MM.1S (cell line): ENCODE results near the gene TENT5C.

ENCODE experiments used
- DNase-seq: peaks from one replicate; pipeline ENCODE4 v3.0.0-alpha.2; 2015
- H2AFZ ChIP-seq: fragments of 300-600 bp; sonication (generic); 2 replicates; pipeline ENCODE4 v1.6.0; 2016; ENCODE audit warnings: antibody characterized with exemption, low read length
- H3F3A ChIP-seq: fragments of 300-600 bp; sonication (generic); 2 replicates; pipeline ENCODE4 v1.6.1; 2016; ENCODE audit warnings: mild to moderate bottlenecking, antibody characterized with exemption, low read length, moderate library complexity, mixed read lengths; ENCODE audit not compliant: insufficient read depth
- H3K27ac ChIP-seq: fragments of 300-600 bp; sonication (generic); 2 replicates; pipeline ENCODE4 v1.5.1; 2016; ENCODE audit warnings: mild to moderate bottlenecking, low read length
- H3K27me3 ChIP-seq: fragments of 300-600 bp; sonication (generic); replicated peaks from 2 replicates; pipeline ENCODE4 v1.6.0; 2016; ENCODE audit warnings: low read length; ENCODE audit not compliant: insufficient read depth
- H3K36me3 ChIP-seq: fragments of 300-600 bp; sonication (generic); replicated peaks from 2 replicates; pipeline ENCODE4 v1.6.1; 2016; ENCODE audit warnings: mild to moderate bottlenecking, low read length, mixed read lengths; ENCODE audit not compliant: insufficient read depth
- H3K4me1 ChIP-seq: fragments of 300-600 bp; sonication (generic); 2 replicates; pipeline ENCODE4 v1.6.1; 2016; ENCODE audit warnings: low read length, mixed read lengths
- H3K4me2 ChIP-seq: fragments of 300-600 bp; sonication (generic); 2 replicates; pipeline ENCODE4 v1.6.0; 2016; ENCODE audit warnings: low read depth, low read length
- H3K4me3 ChIP-seq: fragments of 300-600 bp; sonication (generic); 2 replicates; pipeline ENCODE4 v1.5.1; 2016; ENCODE audit warnings: low read length, mixed read lengths
- H3K79me2 ChIP-seq: fragments of 300-600 bp; sonication (generic); 2 replicates; pipeline ENCODE4 v1.6.1; 2016; ENCODE audit warnings: mixed run types, low read length, mixed read lengths
- H3K9ac ChIP-seq: fragments of 300-600 bp; sonication (generic); 2 replicates; pipeline ENCODE4 v1.6.1; 2016; ENCODE audit warnings: low read length, mixed read lengths
- H3K9me2 ChIP-seq: fragments of 300-600 bp; sonication (generic); replicated peaks from 2 replicates; pipeline ENCODE4 v1.6.1; 2016; ENCODE audit warnings: mild to moderate bottlenecking, low read length, mixed read lengths; ENCODE audit not compliant: insufficient read depth
- H3K9me3 ChIP-seq: fragments of 300-600 bp; sonication (generic); replicated peaks from 2 replicates; pipeline ENCODE4 v1.6.1; 2016; ENCODE audit warnings: mild to moderate bottlenecking, low read length, mixed read lengths; ENCODE audit not compliant: insufficient read depth
- H4K20me1 ChIP-seq: fragments of 300-600 bp; sonication (generic); 2 replicates; pipeline ENCODE4 v1.6.1; 2016; ENCODE audit warnings: mild to moderate bottlenecking, low read length, moderate library complexity, mixed read lengths; ENCODE audit not compliant: insufficient read depth
- CTCF ChIP-seq: fragments of 300-600 bp; sonication (generic); IDR thresholded peaks from 2 replicates; pipeline ENCODE4 v1.5.1; 2016; ENCODE audit warnings: antibody characterized with exemption, low read length, mixed read lengths
- EZH2 ChIP-seq: fragments of 300-600 bp; sonication (generic); optimal IDR thresholded peaks from 2 replicates; pipeline ENCODE3; 2017; ENCODE audit warnings: low read depth, mild to moderate bottlenecking, antibody characterized with exemption, low read length, mixed read lengths
- EZH2phosphoT487 ChIP-seq: fragments of 300-600 bp; sonication (generic); IDR thresholded peaks from 2 replicates; pipeline ENCODE4 v1.6.1; 2018; ENCODE audit warnings: antibody characterized with exemption, low read length

Gene TENT5C

DNA sequence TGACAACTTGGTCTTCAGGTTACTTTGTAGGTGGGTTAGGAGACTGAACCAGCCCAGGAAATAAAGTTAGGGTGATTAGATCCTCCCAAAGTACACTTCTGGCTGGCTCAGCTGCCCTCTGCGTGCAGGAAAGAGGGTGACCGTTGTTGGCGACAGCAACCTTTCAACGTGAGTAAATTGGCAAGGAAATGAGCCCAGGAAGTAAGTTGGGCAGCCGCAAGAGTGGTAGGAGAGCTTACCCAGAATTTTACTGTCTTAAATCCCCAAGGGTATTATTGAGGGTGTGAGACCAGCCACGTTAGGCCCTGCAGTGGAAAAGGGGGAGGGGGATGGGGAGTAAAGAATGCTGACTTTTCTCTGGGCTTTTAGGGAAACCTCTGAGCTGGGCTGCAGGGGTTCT is 1.6 kb downstream of the TENT5C start:
- H3K9ac ChIP-seq: peak overlapping the region; percentile 100
- H4K20me1 ChIP-seq: peaks cover 1% of the 10 kb centered on the region; the same call in 1 of the 2 replicates
- TF ChIP-seq EZH2: no peak
- no peak for TF ChIP-seq EZH2phosphoT487
- TF ChIP-seq CTCF: no peak
- H2AFZ ChIP-seq: no peak overlapping the region
- peak overlapping the region; percentile 96; the same call in 1 of the 2 replicates for H3K4me2 ChIP-seq
- H3K4me1 ChIP-seq: peaks cover 6% of the 10 kb centered on the region; the same call in 1 of the 2 replicates
- peak overlapping the region; percentile 100 for H3K27ac ChIP-seq
- H3K36me3 ChIP-seq: peaks cover 18% of the 10 kb centered on the region
- no peaks in the 10 kb centered on the region for H3K27me3 ChIP-seq
- H3K79me2 ChIP-seq: peaks cover 84% of the 10 kb centered on the region
- H3F3A ChIP-seq: peaks cover 64% of the 10 kb centered on the region
- peak; percentile 48 for DNase-seq
- H3K4me3 ChIP-seq: peak overlapping the region; percentile 94
- H3K9me2 ChIP-seq: no peaks in the 10 kb centered on the region
- H3K9me3 ChIP-seq: no peaks in the 10 kb centered on the region

DNA sequence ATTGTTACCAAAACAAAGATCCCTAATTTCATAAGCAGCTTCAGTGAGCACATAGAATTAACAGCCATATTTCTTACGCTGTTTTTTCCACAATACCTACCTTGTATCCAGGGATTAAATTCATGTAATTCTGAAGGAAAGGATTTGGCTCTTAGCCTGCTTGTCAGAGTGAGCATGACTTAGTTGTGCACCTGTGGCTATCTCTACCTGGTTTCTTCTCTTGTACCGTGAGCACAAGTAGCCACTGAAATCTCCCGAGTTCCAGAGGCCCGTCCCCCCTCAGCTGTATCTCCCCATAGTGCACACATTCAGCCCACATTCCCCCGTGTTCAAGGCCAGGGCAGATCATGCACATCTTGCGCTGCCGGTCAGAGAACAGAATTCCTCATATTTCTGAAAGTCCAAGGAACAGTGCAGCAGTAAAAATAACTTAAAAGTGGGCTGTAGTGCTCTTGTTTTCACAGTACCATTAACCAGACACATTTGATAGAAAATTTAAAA is 2.3 kb downstream of the TENT5C start:
- peaks cover 18% of the 10 kb centered on the region for H3K36me3 ChIP-seq
- peaks cover 6% of the 10 kb centered on the region; the same call in 1 of the 2 replicates for H3K4me1 ChIP-seq
- no peaks in the 10 kb centered on the region for H3K9me3 ChIP-seq
- peaks cover 91% of the 10 kb centered on the region for H3K79me2 ChIP-seq
- peak overlapping the region; percentile 96 for H3K4me2 ChIP-seq
- peak; percentile 35 for DNase-seq
- H4K20me1 ChIP-seq: peaks cover 2% of the 10 kb centered on the region; the same call in 1 of the 2 replicates
- TF ChIP-seq CTCF (no peak), EZH2 (no peak), EZH2phosphoT487 (no peak)
- H3K4me3 ChIP-seq: peak overlapping the region; percentile 94
- peak overlapping the region; percentile 100 for H3K27ac ChIP-seq
- H3F3A ChIP-seq: peaks cover 71% of the 10 kb centered on the region
- no peaks in the 10 kb centered on the region for H3K27me3 ChIP-seq
- no peak overlapping the region for H2AFZ ChIP-seq
- peak overlapping the region; percentile 100 for H3K9ac ChIP-seq
- no peaks in the 10 kb centered on the region for H3K9me2 ChIP-seq

- H3K4me3 ChIP-seq: peak overlapping the region; percentile 94
- no peak for TF ChIP-seq EZH2phosphoT487
- TF ChIP-seq CTCF: no peak
- no peak for TF ChIP-seq EZH2
- DNase-seq: peak; percentile 31
- no peaks in the 10 kb centered on the region for H3K27me3 ChIP-seq
- H3F3A ChIP-seq: peaks cover 76% of the 10 kb centered on the region
- H3K9ac ChIP-seq: peak overlapping the region; percentile 100
- no peaks in the 10 kb centered on the region for H3K9me2 ChIP-seq
- peaks cover 96% of the 10 kb centered on the region for H3K79me2 ChIP-seq
- peaks cover 2% of the 10 kb centered on the region; the same call in 1 of the 2 replicates for H4K20me1 ChIP-seq
- H3K36me3 ChIP-seq: peaks cover 18% of the 10 kb centered on the region
- peaks cover 6% of the 10 kb centered on the region; the same call in 1 of the 2 replicates for H3K4me1 ChIP-seq
- peak overlapping the region; percentile 100 for H3K27ac ChIP-seq
- H2AFZ ChIP-seq: no peak overlapping the region
- peak overlapping the region; percentile 96 for H3K4me2 ChIP-seq
- no peaks in the 10 kb centered on the region for H3K9me3 ChIP-seq
Measured at GRCh38 chr1:117608758-117609157, 2.9 kb downstream of the TENT5C start.
